NCI-H2081 treated with DMSO at 0.1 percent for 48 hours (cell line): ENCODE results near the gene SPECC1L.
A peak's percentile ranks its signal among the peaks of the same experiment; 100 is the strongest.

Experiments
- DNase-seq: peaks from one replicate; lab custom pipeline; 2025; lab: John Stamatoyannopoulos, UW

Gene SPECC1L

DNA sequence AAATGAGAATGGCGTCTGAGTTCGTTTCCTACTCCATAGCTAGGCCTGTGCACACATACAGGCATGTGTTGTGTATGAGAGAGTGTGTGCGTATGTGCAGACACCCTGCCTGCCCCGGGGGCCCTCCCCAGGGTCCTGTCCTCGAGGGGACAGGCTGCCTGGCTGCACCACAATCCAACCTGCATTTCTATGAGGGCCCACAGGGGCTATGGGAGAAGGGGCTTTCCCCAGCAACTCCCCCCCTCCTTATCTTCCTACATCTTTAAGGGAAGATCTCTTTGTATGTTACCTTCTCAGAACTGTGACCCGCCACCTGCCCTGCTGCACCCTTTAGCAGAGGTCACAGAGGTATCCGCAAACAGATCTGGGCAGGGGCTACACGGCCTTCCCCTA, 171.7 kb downstream of the SPECC1L start:
- no peak for DNase-seq

- no peak for DNase-seq
These were observed 173.0 kb downstream of the SPECC1L start for GRCh38 chr22:24443668-24444067.

DNA sequence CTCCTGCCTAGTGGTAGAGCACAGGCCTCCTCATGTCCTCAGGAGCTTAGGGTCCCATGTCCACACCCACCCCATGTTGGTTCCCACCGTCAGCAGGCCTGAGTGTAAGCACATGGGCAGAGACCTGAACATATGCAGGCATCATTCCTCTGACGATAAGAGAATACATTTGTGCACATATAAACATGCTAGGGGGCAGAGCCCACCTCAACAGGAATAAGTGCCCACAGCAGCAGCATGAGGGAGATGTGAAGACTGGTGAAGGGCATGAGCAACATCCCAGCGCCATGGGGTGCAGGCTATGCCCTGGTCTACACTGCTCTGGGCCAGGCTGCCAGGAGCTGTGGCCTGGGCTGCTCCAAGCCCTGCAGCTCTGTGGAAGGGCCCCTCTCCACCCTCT, 173.6 kb downstream of the SPECC1L start:
- no peak for DNase-seq

DNA sequence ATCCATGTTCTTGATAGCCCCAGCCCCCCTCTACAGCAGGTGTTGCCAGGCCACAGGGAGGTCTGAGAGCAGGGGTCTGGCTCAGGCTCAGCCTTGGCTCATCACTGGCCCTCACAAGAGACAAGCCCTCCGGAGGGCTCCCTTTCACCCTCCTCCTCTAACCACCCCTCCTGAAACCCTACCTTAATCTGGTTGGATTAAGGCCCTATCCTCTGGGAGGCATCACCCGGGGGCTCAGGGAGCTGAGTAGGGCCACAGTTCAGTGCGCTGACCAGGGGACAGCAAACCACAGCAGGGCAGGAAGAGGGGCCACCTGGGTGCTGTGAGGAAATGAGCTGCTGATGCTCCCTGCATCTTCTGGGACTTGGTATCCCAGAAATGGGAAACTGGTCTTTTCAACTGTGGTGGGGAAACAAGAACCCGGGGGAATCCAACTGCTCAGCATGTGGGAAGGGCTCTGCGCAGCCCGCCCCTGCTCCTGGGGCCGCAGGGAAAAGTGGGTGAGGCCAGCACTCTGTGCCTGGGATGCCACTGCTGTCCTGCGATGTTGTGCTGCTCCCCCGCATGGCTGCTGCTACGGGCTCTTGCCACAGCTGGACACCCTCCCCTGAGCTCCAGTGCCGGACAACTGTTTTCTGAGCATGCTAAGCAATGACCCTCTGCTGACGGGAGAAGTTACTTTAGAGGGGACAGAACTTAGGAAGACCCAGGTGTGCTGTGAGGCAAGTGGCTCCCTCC, 174.3 kb downstream of the SPECC1L start:
- DNase-seq: no peak

DNA sequence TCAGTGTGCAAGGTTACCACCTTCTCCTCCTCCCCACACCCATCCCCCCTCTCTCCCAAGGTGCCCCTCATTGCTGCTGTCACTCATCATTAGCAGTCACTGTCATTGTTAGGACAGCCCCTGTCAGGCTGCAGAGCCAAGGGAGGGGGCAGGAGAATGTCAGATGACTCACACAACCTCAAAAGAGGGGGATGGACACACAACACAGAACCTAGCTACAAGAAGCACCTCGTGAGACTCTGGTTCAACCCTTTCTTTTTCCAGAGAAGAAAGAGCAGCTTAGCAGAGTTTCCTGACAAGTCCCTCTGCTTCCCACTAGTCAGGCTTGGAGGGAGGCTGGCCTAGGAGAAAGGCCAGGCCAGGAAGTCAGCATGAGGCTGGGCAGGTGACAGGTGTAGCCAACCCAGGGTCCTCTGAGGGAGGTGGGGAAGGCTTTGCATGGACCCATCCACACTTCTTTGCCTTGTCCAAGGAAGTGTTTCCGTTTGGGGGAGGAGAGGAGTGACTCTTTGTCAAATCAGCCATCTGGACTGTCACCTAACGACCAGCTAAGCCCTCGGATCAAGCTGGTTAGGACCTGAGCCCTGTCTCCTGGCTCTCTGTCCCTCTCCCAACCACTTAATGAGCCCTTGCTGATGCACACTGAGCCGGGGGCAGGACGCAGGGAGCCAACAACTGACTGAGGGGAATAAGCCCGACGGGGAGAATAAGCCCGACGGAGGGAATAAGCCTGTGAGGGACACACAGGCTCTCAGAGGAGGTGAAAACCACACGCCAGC, 175.0 kb downstream of the SPECC1L start:
- DNase-seq: no peak

DNA sequence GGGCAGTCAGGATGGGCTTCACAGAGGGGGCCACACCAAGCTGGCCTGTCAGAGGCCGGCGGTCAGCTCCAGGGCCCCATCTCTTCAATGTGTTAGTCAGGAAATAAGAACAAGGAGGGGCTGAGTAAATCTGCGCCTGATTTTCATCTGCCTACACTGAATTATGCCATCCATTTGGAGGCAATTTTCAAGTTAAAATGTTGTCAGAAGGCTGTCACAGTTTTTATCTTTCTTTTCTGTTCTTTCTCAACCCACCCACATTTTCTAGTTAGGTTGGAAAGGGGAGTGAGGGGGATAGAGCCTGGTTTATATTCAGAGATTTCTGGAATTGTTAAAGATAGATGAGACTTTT, 175.6 kb downstream of the SPECC1L start:
- no peak for DNase-seq

DNA sequence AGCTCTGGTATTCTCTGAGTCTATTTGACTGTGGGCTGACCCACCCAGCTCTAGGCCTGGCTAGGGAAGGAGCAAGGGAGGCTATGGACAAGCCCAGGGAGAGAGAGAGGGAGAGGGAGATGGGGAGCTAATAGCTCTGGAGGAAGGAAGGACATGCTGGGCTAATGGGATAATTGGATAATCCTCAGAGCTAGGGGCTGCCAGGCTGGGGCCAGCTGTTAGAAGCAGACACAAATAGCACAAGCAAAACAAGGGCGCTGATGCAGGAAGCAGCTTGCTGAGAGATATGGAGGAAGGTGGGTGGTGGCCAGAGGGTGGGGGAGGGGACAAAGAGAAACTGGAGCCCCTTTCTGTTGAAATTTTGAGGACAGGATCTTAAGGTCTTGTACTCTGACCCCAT, 180.0 kb downstream of the SPECC1L start:
- DNase-seq: peak; percentile 31

DNA sequence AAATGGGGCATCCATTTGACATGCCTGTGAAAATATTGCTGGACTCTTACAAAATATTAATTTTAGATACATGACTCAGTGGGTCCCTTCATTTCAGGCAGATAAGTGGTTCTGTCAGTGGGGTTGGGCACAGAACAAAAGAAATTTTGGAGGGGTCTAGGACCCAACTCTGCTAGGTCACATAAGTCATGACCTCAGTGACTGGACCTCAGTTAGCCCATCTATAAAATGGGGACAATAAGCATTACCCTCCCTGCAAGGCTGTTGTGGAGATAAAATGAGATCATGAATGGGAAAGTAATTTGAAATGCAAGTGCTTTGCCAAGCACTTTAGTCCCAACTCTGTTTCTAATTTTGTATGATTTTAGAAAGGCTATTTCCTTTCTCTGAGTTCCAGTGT, 180.5 kb downstream of the SPECC1L start:
- no peak for DNase-seq

DNA sequence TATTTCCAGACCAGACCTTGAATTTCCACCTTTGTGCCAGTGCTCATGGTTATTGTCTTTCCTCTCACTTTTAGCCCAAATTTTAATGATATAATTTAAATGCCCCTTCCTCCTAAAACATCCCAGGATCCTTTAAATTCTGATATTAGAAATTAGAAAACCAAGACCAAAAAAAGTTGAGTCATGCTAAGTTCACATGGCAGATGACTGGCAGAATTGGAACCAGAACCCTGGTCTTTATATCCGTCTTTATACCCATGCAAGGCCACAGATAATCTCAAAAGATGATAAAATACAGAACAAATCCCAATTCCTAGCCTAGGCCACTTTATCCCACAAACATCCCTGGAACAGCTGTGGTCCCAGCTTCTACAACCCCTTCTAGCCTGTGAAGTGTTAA, 183.2 kb downstream of the SPECC1L start:
- DNase-seq: no peak

GRCh38 chr22:24455039-24455438, 184.4 kb downstream of the SPECC1L start:
- DNase-seq: no peak

GRCh38 chr22:24455751-24456426, 185.3 kb downstream of the SPECC1L start:
- no peak for DNase-seq

- no peak for DNase-seq
These were observed 187.3 kb downstream of the SPECC1L start for GRCh38 chr22:24457894-24458420.

DNA sequence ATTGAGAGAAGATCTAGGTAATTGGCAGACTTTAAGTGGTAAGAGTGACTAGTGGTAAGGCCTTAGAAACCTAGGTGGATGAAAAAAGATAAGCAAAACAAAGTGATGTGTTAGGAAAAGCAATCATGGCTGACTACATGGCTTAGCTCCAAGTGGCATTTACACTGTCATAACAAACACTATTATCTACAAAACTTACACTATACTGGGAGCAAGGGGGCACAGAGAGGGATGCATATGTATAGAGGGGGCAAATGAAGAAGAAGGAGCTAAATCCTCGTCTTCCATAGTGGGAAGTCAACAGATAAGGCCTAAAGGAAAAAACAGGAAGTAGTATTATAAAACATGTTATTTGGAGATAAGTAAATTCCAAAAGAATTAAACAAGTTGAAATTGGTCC, 189.3 kb downstream of the SPECC1L start:
- no peak for DNase-seq

- DNase-seq: no peak
These were observed 189.9 kb downstream of the SPECC1L start for GRCh38 chr22:24460418-24461089.

- no peak for DNase-seq
These were observed 192.6 kb downstream of the SPECC1L start for GRCh38 chr22:24463071-24463760.

DNA sequence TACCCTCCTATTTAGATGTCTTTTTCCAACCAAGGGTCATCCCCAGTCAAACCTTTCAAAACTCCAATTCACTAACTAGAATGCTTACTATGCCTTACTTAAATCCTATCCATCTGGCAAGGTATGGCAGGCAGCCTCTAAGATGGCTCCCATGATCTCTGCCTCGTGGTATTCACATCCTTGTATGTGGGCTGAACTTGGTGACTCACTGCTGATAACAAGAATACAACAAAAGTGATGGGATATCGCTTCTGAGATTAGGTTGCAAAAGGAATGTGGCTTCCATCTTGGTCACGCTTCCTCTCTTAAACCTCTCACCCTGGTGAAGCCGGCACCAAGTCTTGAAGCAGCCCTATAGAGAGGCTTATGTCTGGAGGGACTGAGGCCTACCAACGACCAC, 194.9 kb downstream of the SPECC1L start:
- no peak for DNase-seq

GRCh38 chr22:24465975-24466374, 195.3 kb downstream of the SPECC1L start:
- no peak for DNase-seq

GRCh38 chr22:24466716-24467328, 196.2 kb downstream of the SPECC1L start:
- DNase-seq: no peak

GRCh38 chr22:24467340-24467739, 196.7 kb downstream of the SPECC1L start:
- DNase-seq: no peak
